Nephron progenitor cell (in vitro differentiated cells): ENCODE data around the gene CEACAM1.

Experiments
- DNase-seq: peaks from one replicate; pipeline ENCODE4 v3.0.0; 2021
- H3K27ac Mint-ChIP-seq: 2 replicates; pipeline ENCODE4 v1.8.0; 2021; ENCODE audit warnings: mild to moderate bottlenecking, moderate library complexity, mixed read lengths
- H3K27me3 Mint-ChIP-seq: 2 replicates; pipeline ENCODE4 v1.8.0; 2021; ENCODE audit warnings: mild to moderate bottlenecking, low read depth, mixed read lengths; ENCODE audit not compliant: poor library complexity
- H3K36me3 Mint-ChIP-seq: 2 replicates; pipeline ENCODE4 v1.8.0; 2021; ENCODE audit warnings: low read depth, mixed read lengths
- H3K4me1 Mint-ChIP-seq: 2 replicates; pipeline ENCODE4 v1.8.0; 2021; ENCODE audit warnings: mixed read lengths
- H3K4me3 Mint-ChIP-seq: 2 replicates; pipeline ENCODE4 v1.8.0; 2021; ENCODE audit warnings: mild to moderate bottlenecking, moderate library complexity, mixed read lengths
- H3K9me3 Mint-ChIP-seq: 2 replicates; pipeline ENCODE4 v1.8.0; 2021; ENCODE audit warnings: mild to moderate bottlenecking, moderate library complexity, mixed read lengths
- TF ChIP-seq, protein P1 (sequence below): fragments of 200-600 bp; sonication (generic); IDR thresholded peaks from 2 replicates; pipeline ENCODE4 v1.5.0; 2021; ENCODE audit warnings: antibody characterized with exemption

CEACAM1 gene

DNA sequence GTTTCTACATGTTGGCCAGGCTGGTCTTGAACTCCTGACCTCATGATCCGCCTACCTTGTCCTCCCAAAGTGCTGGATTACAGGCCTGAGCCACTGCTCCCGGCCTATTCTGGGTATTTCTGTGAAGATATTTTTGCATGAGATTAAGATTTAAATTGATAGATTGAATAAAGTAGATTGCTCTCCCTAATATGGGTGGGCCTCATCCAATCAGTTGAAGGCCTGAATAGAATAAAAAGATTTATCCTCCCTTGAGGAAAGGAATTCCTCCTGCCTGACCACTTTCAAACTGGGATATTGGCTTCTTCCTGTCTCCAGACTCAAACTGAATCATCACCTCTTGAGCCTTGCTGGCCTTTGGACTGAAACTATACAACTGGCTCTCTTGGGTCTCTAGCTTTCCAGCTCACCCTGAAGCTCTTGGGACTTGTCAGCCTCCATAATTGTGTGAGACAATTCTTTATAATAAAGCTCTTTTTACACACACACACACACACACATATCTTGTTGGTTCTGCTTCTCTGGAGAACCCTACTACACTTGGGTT is 49.4 kb downstream of the CEACAM1 start:
- no peak overlapping the region for H3K27ac Mint-ChIP-seq
- peaks cover 13% of the 10 kb centered on the region for H3K4me1 Mint-ChIP-seq
- H3K27me3 Mint-ChIP-seq, result peaks cover 6% of the 10 kb centered on the region
- H3K9me3 Mint-ChIP-seq, result no peaks in the 10 kb centered on the region
- no peak overlapping the region for H3K4me3 Mint-ChIP-seq
- TF ChIP-seq, protein P1, sequence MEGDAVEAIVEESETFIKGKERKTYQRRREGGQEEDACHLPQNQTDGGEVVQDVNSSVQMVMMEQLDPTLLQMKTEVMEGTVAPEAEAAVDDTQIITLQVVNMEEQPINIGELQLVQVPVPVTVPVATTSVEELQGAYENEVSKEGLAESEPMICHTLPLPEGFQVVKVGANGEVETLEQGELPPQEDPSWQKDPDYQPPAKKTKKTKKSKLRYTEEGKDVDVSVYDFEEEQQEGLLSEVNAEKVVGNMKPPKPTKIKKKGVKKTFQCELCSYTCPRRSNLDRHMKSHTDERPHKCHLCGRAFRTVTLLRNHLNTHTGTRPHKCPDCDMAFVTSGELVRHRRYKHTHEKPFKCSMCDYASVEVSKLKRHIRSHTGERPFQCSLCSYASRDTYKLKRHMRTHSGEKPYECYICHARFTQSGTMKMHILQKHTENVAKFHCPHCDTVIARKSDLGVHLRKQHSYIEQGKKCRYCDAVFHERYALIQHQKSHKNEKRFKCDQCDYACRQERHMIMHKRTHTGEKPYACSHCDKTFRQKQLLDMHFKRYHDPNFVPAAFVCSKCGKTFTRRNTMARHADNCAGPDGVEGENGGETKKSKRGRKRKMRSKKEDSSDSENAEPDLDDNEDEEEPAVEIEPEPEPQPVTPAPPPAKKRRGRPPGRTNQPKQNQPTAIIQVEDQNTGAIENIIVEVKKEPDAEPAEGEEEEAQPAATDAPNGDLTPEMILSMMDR, result no peak
- H3K36me3 Mint-ChIP-seq, result peaks cover 4% of the 10 kb centered on the region
- DNase-seq, result no peak

DNA sequence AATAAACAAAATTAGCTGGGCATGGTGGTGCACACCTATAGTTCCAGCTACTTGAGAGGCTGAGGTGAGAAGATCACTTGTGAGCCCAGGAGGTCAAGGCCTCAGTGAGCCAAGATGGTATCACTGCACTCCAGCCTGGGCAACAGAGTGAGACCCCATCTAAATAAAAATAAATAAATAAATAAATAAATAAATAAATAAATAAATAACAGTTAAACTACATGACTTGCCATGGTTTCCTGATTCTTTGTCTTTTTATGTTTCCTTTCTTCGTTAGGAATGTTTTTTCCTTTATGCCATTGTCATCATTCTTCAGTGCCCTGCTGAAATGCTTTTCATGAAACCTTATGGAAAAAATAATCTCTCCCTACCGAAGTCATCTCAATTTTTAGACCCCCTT is 50.3 kb downstream of the CEACAM1 start:
- Mint-ChIP-seq H3K36me3 (peaks cover 4% of the 10 kb centered on the region), H3K9me3 (no peaks in the 10 kb centered on the region), H3K27ac (no peak overlapping the region), H3K4me1 (peaks cover 20% of the 10 kb centered on the region), H3K4me3 (no peak overlapping the region), H3K27me3 (peaks cover 14% of the 10 kb centered on the region)
- TF ChIP-seq, protein P1, result no peak
- no peak for DNase-seq

DNA sequence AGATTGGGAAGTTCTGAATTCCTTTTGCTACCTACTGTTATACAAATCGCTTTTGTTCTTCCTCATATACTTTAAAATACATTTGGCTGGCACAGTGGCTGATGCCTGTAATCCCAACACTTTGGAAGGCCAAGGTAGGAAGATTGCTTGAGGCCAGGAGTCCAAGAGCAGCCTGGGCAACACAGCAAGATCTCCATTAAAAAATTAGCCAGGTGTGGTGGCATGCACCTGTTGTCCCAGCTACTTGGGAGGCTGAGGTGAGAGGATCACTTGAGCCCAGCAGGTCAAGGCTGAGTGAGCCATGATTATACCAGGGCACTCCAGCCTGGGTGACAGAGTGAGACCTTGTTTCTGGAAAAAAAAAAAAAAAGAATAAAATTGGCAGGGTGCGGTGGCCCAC is 51.2 kb downstream of the CEACAM1 start:
- Mint-ChIP-seq H3K27me3 (peaks cover 18% of the 10 kb centered on the region), H3K4me1 (peaks cover 28% of the 10 kb centered on the region), H3K36me3 (peaks cover 4% of the 10 kb centered on the region), H3K9me3 (no peaks in the 10 kb centered on the region), H3K4me3 (no peak overlapping the region), H3K27ac (no peak overlapping the region)
- TF ChIP-seq, protein P1, result no peak
- no peak for DNase-seq

DNA sequence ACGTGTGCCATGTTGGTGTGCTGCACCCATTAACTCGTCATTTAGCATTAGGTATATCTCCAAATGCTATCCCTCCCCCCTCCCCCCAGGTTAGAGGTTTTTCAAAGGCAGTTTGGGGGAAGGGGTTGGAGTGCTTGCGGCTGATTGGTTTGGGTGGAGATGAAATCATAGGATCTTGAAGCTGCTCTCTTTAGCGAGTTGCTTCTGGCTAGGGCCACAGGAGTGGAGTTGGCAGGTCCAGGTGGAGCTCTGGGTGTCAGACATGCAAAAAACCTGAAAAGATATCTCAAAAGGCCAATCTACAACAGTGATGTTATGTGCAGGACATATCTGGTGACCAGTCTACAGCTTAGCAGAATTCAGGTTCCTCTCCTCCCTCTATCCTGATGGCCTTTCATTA is 52.9 kb downstream of the CEACAM1 start:
- TF ChIP-seq, protein P1, result no peak
- no peak overlapping the region for H3K4me3 Mint-ChIP-seq
- H3K27ac Mint-ChIP-seq, result no peak overlapping the region
- no peaks in the 10 kb centered on the region for H3K9me3 Mint-ChIP-seq
- peaks cover 18% of the 10 kb centered on the region for H3K27me3 Mint-ChIP-seq
- DNase-seq, result no peak
- H3K4me1 Mint-ChIP-seq, result peaks cover 23% of the 10 kb centered on the region
- peaks cover 4% of the 10 kb centered on the region for H3K36me3 Mint-ChIP-seq

DNA sequence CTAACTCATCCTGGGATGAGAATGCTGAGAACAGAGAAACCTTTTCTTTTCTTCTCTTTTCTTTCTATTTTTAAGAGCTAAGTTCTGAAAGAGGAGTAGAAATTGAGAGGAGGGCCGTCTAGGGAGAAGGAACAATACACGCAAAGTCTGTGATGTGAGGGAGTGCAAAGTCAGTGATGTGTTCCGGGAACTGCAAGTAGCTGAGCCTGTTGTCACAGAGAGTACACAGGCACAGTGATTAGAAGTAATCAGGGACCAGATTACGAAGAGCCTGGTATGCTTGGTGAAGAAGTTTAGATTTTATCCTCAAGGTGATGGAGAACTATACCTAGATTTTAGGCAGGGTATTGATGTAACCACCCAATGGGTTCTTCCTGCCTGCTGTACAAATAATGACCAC is 53.5 kb downstream of the CEACAM1 start:
- H3K9me3 Mint-ChIP-seq, result no peaks in the 10 kb centered on the region

DNA sequence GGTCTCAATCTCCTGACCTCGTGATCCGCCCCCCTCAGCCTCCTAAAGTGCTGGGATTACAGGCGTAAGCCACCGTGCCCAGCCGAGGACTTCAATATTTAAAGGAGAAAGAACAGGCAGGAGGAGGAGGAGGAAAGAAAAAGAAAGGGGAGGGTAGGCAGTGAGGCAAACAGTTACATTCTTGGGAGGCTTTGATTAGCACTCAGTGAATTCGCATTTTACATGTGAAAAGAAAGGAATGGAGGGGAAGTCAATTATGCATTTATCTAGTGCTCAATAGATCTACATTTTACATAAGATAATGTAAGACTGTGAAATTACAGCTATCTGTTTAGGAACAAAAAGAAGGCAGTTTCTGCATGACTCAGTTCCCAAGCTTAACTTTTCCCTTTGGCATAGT is 54.6 kb downstream of the CEACAM1 start:
- no peak overlapping the region for H3K27ac Mint-ChIP-seq
- DNase-seq, result no peak
- no peak overlapping the region for H3K4me3 Mint-ChIP-seq
- H3K36me3 Mint-ChIP-seq, result no peaks in the 10 kb centered on the region
- peaks cover 18% of the 10 kb centered on the region for H3K27me3 Mint-ChIP-seq
- TF ChIP-seq, protein P1, result no peak
- peaks cover 27% of the 10 kb centered on the region for H3K4me1 Mint-ChIP-seq
- H3K9me3 Mint-ChIP-seq, result no peaks in the 10 kb centered on the region

More for the DNA sequence above, 53.5 kb downstream of the CEACAM1 start:
- DNase-seq, result no peak
- Mint-ChIP-seq H3K4me3 (no peak overlapping the region), H3K36me3 (peaks cover 4% of the 10 kb centered on the region), H3K4me1 (peaks cover 25% of the 10 kb centered on the region), H3K27ac (no peak overlapping the region), H3K27me3 (peaks cover 18% of the 10 kb centered on the region)
- TF ChIP-seq, protein P1, result no peak
